Activated CD4-positive, alpha-beta T cell treated with anti-CD3 and anti-CD28 coated beads, Interleukin-2, amount 50 U/mL, for 24 hours (primary cell): ENCODE measurements around the gene TUBB1.

Experiments
- DNase-seq, 2 donors: peaks; one replicate each; pipeline ENCODE4 v3.0.0-alpha.2; 2020; ENCODE audit warnings: low read depth in 1 of 2, low spot score in 1 of 2

The TUBB1 gene

DNA sequence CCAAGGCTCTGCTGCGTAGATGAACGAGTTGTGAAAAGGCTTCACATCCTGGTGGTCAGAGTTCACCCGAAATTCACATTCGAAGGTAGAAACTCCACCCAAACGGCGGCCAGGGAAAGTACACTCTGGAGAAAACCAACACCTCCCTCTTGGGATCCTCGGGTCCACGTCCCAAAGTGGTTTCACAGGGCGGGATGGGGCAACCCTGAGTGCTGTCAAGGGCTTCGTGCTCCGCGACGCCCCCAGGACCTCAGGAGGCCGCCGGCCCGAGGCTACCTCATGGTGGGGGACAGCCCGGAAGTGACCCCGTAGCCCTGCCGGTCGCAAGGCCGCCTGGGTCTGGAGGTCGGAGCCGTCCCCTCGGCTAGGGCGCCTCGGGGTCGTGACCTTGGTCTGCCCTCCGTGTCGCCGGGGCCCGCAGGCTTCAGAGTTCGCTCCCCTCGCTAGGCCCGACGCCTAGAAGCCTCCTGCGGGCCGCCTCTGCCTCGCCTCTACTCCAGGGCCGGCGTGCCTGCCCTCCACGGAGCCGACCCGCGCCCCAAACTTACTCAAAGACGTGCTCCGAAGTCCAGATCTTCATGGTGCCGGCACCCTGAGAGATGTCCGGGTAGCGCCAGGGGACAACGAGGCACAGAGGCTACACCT, 23.0 kb downstream of the TUBB1 start, which contains the start of gene PRELID3B:
Gene PRELID3B (minus strand): TSS at position 636 of the 645 bp plus-strand sequence. CDS start 56 bp downstream, at position 580.
- DNase-seq, result no peak

DNA sequence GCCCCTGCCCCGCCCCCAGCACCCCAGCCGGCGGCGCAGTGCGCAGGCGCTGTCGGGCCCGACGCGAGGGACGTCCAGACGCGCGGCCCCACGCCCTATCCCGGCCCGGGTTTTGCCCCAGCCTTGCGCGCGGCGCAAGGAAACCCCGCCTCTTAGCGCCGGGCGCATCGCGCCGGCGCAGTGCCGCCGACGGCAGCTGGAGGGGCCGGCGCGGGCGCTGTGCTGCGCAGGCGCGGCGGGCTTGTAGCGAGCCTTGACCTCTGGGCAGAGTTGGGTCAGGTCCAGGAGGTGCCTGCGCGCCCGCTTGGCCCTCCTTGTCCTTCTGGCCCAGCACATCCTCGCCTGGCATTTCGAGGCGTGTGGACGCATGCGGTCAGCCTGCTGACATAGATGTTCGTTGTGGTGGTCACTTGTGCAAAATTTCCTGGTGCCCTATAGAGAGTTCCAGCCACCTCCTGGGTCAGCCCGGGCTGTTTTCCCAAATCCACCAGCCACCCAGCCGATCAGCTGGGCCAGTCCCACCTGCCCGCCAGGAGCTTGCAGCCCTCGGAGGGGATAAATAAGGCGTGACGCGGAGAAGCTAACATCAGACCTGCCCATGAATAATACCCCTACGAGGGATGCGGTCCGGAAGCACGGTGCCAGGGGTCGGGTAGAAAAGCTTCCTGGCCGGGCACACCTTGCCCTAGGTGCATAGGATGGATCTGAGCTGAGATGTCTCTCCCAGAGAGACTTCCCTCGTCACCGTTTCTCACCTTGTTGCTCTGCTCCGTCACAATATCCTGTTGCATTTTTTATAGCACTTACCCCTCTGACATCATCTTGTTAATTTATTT, 23.8 kb downstream of the TUBB1 start:
- DNase-seq, result peak; percentile 89 to 90

DNA sequence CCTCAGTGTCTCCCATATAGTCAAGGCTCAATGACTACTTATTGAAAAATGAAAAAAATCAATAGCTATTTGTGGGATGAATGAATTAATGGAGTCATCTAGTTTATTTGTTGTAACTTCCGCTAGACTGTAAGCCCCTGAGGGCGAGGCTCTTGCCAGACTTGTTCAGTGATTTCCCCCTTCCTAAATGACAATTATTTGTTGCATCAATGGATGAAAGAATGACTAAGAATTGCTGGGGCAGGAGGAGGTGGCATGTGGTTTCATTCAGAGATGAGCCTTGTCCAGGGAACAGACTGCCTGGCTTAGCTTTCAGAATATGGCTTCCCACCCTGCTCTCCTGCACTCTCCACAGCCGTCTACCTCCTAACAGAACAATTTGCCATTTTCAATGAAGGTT, 24.5 kb downstream of the TUBB1 start:
- DNase-seq, result no peak

DNA sequence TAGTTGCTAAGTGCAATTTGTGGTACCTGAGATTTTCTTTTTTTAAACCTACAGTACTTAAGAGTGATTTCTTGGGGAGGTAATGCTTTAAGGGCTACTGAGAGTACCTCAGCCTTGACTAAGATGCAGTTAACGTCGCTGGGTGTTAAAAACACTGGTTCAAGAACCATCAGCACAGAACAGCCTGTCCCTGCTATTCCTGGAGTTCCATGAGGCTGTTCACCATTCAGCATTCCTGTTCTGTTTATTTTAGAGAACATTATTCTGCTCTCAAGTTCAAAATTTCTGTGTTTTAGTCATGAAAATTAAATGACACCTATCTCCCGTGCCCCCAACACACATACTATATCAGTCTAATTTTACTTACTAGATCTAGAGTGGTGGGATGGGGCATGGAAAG, 25.1 kb downstream of the TUBB1 start:
- no peak for DNase-seq

- no peak for DNase-seq
Observed at GRCh38 chr20:59044796-59045195, 25.6 kb downstream of the TUBB1 start.

GRCh38 chr20:59046862-59047261, 27.6 kb downstream of the TUBB1 start:
- DNase-seq, result no peak

DNA sequence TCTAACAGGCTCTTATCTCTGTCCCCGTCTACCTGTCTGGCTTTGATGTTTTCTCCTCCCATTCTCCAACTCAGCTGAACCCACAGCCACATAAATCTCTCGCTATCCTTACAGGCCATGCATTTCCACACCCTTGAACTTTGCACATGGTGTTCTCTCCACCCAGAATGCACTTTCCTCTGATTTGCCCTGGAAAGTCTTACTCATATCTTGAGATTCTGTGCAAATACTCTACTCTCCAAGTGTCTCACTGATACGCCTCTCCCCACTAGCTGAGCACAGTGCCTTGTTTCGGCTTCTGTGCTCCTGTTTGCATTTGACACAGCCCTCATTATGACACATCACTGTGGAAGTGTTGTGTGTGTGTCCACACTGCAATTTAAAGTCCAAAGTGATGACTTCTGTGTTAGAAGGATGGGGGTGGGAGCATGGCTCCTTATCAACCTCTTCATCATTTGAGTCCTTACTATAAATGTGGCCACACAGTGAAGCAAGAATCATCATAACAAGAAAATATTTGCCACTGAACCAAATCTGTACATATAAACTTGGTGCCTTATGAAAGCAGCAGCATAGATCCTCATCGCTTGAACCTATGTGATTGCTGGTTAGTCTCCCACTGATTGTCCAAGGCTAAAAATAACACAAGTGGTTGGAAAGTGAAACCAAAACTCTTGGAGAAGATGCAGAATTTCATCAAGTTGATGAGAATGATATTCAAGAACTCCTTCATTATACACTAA, 28.9 kb downstream of the TUBB1 start:
- no peak for DNase-seq

GRCh38 chr20:59048681-59049030, 29.4 kb downstream of the TUBB1 start:
- no peak for DNase-seq

DNA sequence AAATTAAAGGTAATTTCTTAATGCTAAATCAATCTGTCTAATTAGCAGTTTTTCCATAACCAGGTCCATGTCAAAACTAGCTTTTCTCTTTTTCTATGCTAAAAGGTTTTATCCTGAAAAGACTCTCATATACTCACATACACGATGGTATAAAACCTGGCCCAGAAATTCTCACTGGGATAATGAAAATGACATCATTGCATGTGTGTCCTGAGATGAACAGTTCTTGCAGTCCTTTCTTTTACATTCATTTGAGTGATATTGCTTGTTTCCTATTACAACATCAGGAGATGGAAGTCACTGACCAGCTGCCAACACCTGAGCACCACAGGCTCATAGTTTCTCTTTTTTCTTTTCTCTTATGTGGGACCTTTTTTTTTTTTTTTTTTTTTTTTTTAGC, 31.2 kb downstream of the TUBB1 start:
- no peak for DNase-seq

GRCh38 chr20:59051666-59052185, 32.5 kb downstream of the TUBB1 start:
- DNase-seq, result no peak

GRCh38 chr20:59055302-59055701, 36.1 kb downstream of the TUBB1 start:
- DNase-seq, result no peak

DNA sequence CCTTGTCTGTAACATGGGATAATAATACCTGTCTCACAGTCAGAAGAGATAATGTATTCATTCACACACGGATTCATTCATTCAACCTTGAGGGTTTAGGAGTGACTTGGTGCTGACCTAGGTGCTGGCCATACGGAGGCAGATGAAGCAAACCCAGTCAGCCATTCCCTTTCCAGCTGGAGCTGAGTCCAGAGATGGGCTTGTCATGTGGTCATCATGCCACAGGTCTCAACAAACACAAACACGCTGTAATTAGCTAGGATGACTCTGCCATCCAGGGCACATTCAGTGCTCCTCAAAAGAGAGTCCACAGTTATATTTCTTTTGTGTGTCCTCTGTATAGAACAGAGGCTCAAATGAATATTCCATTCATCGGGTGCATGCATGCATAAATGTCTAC, 42.9 kb downstream of the TUBB1 start:
- no peak for DNase-seq

GRCh38 chr20:59063358-59064213, 44.4 kb downstream of the TUBB1 start:
- no peak for DNase-seq

DNA sequence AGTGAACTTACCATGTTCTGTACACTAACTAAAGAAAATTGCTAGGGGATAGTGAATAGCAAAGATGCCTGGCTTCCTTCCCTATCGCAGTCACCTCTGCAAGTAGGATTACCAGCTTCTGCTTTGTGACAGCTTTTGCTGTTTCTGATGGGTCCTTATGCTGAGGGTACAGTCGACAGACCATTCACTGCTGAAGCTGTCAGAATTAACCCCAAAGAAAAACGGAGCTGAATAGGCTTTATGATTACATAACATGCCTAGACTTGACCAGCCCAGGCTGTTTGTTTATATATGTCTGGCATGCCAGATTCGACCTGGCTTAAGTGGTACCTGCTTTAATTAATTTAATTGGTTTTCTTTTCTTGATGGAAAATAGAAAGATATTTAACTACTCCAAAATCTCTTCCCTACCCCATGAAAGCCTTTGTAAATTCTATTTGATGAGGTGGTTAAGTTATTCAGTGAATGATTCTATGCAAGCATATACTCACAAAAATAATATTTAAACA, 45.0 kb downstream of the TUBB1 start:
- DNase-seq, result no peak

GRCh38 chr20:59068534-59068933, 49.3 kb downstream of the TUBB1 start:
- no peak for DNase-seq

DNA sequence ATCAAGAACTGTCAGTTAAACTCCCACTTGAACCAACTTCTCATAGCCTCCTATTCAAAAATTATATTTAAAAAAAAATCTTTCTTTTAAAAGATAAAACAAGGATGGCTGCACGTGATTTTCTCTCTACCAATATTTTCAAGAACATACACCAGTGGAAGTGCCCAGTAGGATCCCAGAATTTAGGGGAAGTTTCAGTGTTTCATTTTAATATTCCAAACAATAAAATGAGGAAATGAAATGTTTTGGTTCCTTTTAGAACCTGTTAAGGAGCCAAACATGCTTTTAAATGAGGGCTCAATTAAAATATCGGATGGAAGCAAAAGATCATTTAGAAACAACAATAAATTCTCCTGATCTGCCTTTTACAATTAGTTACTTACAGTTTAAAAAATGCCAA, 49.8 kb downstream of the TUBB1 start:
- DNase-seq, result no peak

DNA sequence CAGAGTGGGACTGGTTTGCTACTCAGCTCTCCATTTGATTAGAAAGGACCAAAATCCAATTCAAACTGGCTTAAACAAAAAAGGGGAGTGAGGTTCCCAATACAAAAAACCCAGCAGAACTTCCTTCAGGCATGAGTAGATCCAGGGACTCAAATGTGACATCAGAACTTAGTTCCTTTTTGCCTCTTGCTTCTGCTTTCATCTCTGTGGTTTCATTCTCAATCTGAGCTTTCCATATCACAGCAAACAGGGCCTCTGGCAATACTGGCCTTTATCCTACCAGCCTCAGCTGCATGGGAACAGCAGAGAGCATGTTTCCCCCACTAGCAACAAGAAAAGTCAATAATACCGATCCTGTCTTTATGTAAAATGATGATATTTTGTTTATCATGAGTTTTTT, 52.0 kb downstream of the TUBB1 start:
- no peak for DNase-seq

DNA sequence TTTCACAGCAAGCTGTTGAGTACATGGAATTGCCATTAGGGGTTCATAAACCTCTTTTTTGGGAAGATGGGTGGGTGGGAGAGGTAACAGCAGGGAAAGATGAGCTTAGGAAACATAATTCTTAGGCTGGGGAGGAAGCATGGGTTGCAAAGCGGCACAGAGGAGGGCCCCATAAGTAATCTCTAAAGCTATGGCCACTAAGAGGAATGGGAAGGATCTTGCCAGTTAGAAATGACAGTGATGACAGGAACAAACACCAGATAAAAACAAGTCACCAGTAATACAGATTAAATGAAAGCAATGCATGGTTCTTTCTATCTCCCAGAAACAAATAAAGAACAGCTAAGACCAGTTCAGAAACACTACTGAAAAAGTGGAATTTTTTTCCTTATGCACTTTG, 54.4 kb downstream of the TUBB1 start:
- DNase-seq, result no peak

GRCh38 chr20:59074456-59074855, 55.2 kb downstream of the TUBB1 start:
- no peak for DNase-seq

GRCh38 chr20:59075934-59076508, 56.8 kb downstream of the TUBB1 start:
- DNase-seq, result no peak
